GM06990 (cell line): ENCODE results near the gene CCDC85A.

ENCODE experiments used
- DNase-seq: peaks from one replicate; pipeline ENCODE4 v3.0.0-alpha.2; 2011; ENCODE audit not compliant: insufficient read length; ENCODE audit errors: extremely low read depth
- H3K27me3 ChIP-seq: replicated peaks from 2 replicates; pipeline ENCODE4 v1.6.0; 2011; ENCODE audit warnings: low read length; ENCODE audit not compliant: control insufficient read depth, insufficient read depth
- H3K36me3 ChIP-seq: 2 replicates; pipeline ENCODE4 v1.5.1; 2011; ENCODE audit warnings: low read length; ENCODE audit not compliant: control insufficient read depth, insufficient read depth
- H3K4me3 ChIP-seq: replicated peaks from 2 replicates; pipeline ENCODE4 v1.5.1; 2011; ENCODE audit warnings: low read depth, mild to moderate bottlenecking, control low read depth, low read length
- TF ChIP-seq, protein P1 (sequence below): IDR thresholded peaks from 2 replicates; pipeline ENCODE4 v1.5.1; 2011; ENCODE audit warnings: low read length, control low read depth, mild to moderate bottlenecking, inconsistent platforms; ENCODE audit not compliant: insufficient read depth, poor library complexity, severe bottlenecking

The CCDC85A gene

GRCh38 chr2:56292951-56293350 is 109.2 kb downstream of the CCDC85A start:
- DNase-seq, result no peak
- Histone ChIP-seq H3K36me3 (no peaks in the 10 kb centered on the region), H3K27me3 (no peaks in the 10 kb centered on the region), H3K4me3 (no peak overlapping the region)
- TF ChIP-seq, protein P1, sequence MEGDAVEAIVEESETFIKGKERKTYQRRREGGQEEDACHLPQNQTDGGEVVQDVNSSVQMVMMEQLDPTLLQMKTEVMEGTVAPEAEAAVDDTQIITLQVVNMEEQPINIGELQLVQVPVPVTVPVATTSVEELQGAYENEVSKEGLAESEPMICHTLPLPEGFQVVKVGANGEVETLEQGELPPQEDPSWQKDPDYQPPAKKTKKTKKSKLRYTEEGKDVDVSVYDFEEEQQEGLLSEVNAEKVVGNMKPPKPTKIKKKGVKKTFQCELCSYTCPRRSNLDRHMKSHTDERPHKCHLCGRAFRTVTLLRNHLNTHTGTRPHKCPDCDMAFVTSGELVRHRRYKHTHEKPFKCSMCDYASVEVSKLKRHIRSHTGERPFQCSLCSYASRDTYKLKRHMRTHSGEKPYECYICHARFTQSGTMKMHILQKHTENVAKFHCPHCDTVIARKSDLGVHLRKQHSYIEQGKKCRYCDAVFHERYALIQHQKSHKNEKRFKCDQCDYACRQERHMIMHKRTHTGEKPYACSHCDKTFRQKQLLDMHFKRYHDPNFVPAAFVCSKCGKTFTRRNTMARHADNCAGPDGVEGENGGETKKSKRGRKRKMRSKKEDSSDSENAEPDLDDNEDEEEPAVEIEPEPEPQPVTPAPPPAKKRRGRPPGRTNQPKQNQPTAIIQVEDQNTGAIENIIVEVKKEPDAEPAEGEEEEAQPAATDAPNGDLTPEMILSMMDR, result no peak

GRCh38 chr2:56295666-56296065 is 111.9 kb downstream of the CCDC85A start:
- no peak for DNase-seq
- no peak overlapping the region for H3K4me3 ChIP-seq
- no peaks in the 10 kb centered on the region for H3K27me3 ChIP-seq
- H3K36me3 ChIP-seq, result no peaks in the 10 kb centered on the region
- TF ChIP-seq, protein P1, result no peak

GRCh38 chr2:56297671-56298070 is 113.9 kb downstream of the CCDC85A start:
- H3K36me3 ChIP-seq, result no peaks in the 10 kb centered on the region
- TF ChIP-seq, protein P1, result no peak
- no peaks in the 10 kb centered on the region for H3K27me3 ChIP-seq
- no peak overlapping the region for H3K4me3 ChIP-seq
- DNase-seq, result no peak

- no peak for DNase-seq
Observed at GRCh38 chr2:56299171-56299691, 115.4 kb downstream of the CCDC85A start.

DNA sequence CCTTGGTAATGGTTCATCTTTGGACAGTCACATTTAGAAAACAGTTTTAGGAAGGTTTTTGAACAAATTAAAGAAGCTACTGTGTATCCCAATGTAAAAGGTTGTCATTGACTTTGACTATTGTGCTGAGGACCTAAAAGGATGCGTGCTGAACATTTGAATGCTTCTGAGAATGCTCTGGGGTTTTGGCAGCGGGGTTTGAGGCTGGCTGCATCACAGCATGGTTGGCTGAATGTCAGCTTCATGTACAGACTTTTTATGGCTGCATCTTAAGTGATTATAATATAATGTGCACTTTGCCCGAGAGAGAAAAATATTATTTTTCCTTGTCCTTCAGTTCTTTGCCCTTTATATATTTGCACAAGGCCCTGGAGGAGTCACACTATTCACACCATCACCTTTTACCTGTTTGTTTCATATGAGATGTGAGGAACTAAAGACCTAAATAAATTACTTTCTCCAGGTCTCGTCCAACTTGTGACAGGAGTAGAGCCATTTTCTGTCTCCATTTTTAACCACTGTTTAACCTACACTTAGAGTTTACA is 125.9 kb downstream of the CCDC85A start:
- no peak for DNase-seq
- H3K36me3 ChIP-seq, result no peaks in the 10 kb centered on the region
- TF ChIP-seq, protein P1, result no peak

More at GRCh38 chr2:56299171-56299691, 115.4 kb downstream of the CCDC85A start:
- Histone ChIP-seq H3K4me3 (no peak overlapping the region), H3K36me3 (no peaks in the 10 kb centered on the region), H3K27me3 (no peaks in the 10 kb centered on the region)
- TF ChIP-seq, protein P1, result no peak

DNA sequence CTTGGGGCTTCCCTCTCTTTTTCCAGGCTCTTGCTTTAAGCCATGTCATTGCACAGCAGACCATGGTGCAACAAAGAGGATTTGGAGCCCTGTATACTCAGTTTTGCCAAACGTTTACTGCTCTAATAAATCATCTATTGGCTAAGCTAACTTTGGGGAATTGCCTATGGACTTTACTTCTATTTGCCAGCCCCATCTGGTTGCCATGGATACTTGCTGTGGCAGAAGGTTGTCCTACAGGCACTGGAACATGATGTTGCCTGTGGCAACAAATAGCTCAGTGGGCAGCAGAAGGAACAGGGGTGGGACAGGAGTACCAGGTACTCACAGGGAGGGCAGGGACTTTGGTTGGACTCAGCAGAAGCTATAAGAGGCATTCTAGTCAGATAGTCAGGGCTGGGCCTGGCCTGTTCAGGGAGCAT is 129.7 kb downstream of the CCDC85A start:
- DNase-seq, result no peak
- no peak overlapping the region for H3K4me3 ChIP-seq

More for the DNA sequence above, 125.9 kb downstream of the CCDC85A start:
- no peak overlapping the region for H3K4me3 ChIP-seq
- no peaks in the 10 kb centered on the region for H3K27me3 ChIP-seq

More for the DNA sequence above, 129.7 kb downstream of the CCDC85A start:
- TF ChIP-seq, protein P1, result no peak
- no peaks in the 10 kb centered on the region for H3K27me3 ChIP-seq
- no peaks in the 10 kb centered on the region for H3K36me3 ChIP-seq
